Inflammatory macrophage treated with lipopolysaccharide for 4 hours (primary cell): ENCODE results near the gene ADGRV1.
"Not testable (repeated sequence)": the region's sequence is repeated elsewhere in the genome, so short reads cannot be mapped to it uniquely, and the experiment has no call there.

ENCODE experiments used
- DNase-seq: peaks from one replicate; pipeline ENCODE4 v3.0.0-alpha.2; 2020

Gene ADGRV1

GRCh38 chr5:91007251-91007650 lies 448.7 kb downstream of the ADGRV1 start:
- no peak for DNase-seq

GRCh38 chr5:91007780-91008402 lies 449.3 kb downstream of the ADGRV1 start:
- DNase-seq: no peak

- DNase-seq: no peak
Observed at GRCh38 chr5:91010090-91010489, 451.5 kb downstream of the ADGRV1 start.

GRCh38 chr5:91011029-91011428 lies 452.4 kb downstream of the ADGRV1 start:
- DNase-seq: no peak

- DNase-seq: not testable (repeated sequence)
Observed at GRCh38 chr5:91012867-91013266, 454.3 kb downstream of the ADGRV1 start.

GRCh38 chr5:91016322-91016721 lies 457.7 kb downstream of the ADGRV1 start:
- DNase-seq: no peak

GRCh38 chr5:91016954-91017700 lies 458.5 kb downstream of the ADGRV1 start:
- peak; percentile 79 for DNase-seq

- DNase-seq: no peak
Observed at GRCh38 chr5:91018200-91018599, 459.6 kb downstream of the ADGRV1 start.

- no peak for DNase-seq
Observed at GRCh38 chr5:91018712-91019371, 460.2 kb downstream of the ADGRV1 start.

GRCh38 chr5:91020065-91020800 lies 461.6 kb downstream of the ADGRV1 start:
- no peak for DNase-seq

- DNase-seq: no peak
Observed at GRCh38 chr5:91022518-91022917, 463.9 kb downstream of the ADGRV1 start.

- DNase-seq: no peak
Observed at GRCh38 chr5:91024206-91024605, 465.6 kb downstream of the ADGRV1 start.

GRCh38 chr5:91024727-91025126 lies 466.1 kb downstream of the ADGRV1 start:
- no peak for DNase-seq

GRCh38 chr5:91025449-91025848 lies 466.9 kb downstream of the ADGRV1 start:
- DNase-seq: no peak

- no peak for DNase-seq
Observed at GRCh38 chr5:91025956-91026355, 467.4 kb downstream of the ADGRV1 start.

GRCh38 chr5:91026466-91026865 lies 467.9 kb downstream of the ADGRV1 start:
- no peak for DNase-seq

- DNase-seq: no peak
Observed at GRCh38 chr5:91027405-91028139, 469.0 kb downstream of the ADGRV1 start.

- DNase-seq: no peak
Observed at GRCh38 chr5:91028499-91028956, 469.9 kb downstream of the ADGRV1 start.

GRCh38 chr5:91030521-91031401 lies 472.2 kb downstream of the ADGRV1 start:
- DNase-seq: peak; percentile 19

GRCh38 chr5:91031402-91031752 lies 472.8 kb downstream of the ADGRV1 start:
- no peak for DNase-seq

- no peak for DNase-seq
Observed at GRCh38 chr5:91032125-91032524, 473.5 kb downstream of the ADGRV1 start.

GRCh38 chr5:91033370-91033769 lies 474.8 kb downstream of the ADGRV1 start:
- DNase-seq: no peak
